HCT116 (cell line): Measurements from ENCODE around the gene AP1B1. TPM values are rescaled to one million over a fixed set of nuclear protein-coding genes. Genes with fewer than 3 reads are reported as not detected.

Source experiments
- ATAC-seq: fragments of 200-7000 bp; cut with Tn5 transposase; 2 replicates; pipeline ENCODE4 v1.9.1; 2020; ENCODE audit warnings: mild to moderate bottlenecking, moderate library complexity
- BruUV-seq: library from RNA; stranded (reverse); fragments of 400-500 nt; replicated peaks from 2 replicates; lab custom pipeline; 2021; lab: Mats Ljungman, UMichigan
- CTCF ChIA-PET: fragments of 300-600 bp; sonication (Branson Sonifier 250); formaldehyde crosslinking; loops from one replicate; lab custom pipeline; 2021; ENCODE audit warnings: antibody characterized with exemption; lab: Charles Lee
- POLR2A ChIA-PET: fragments of 300-600, 350-600 bp; sonication (Branson Sonifier 250); formaldehyde crosslinking; loops from one replicate; lab custom pipeline; 2021; ENCODE audit warnings: antibody characterized with exemption; lab: Charles Lee
- RAD21 ChIA-PET, 2 experiments: fragments of 300-600 bp; sonication (Branson Sonifier 250); formaldehyde crosslinking; loops; one replicate each; lab custom pipeline; 2023; ENCODE audit warnings: low total read pairs in 2 of 2; ENCODE audit not compliant: uncharacterized antibody in 2 of 2, unreplicated experiment in 2 of 2, low non-redundant PET in 1 of 2; lab: Charles Lee
- DNase-seq: peaks from one replicate; pipeline ENCODE4 v3.0.0-alpha.2; 2010; ENCODE audit warnings: low read depth, low spot score
- H2AFZ ChIP-seq: fragments of 200-600 bp; shearing (Covaris generic), sonication (generic); 2 replicates; pipeline ENCODE4 v1.6.1; 2017; ENCODE audit warnings: low read depth, mixed run types, mixed read lengths, antibody characterized with exemption, low read length; ENCODE audit not compliant: poor library complexity, severe bottlenecking
- H3K27ac ChIP-seq: 2 replicates; pipeline ENCODE4 v1.5.1; 2012; ENCODE audit warnings: low read depth, low read length
- H3K27me3 ChIP-seq: fragments of 200-600 bp; sonication (generic); 2 replicates; pipeline ENCODE4 v1.6.1; 2016; ENCODE audit warnings: mixed run types, low read length, mixed read lengths; ENCODE audit not compliant: insufficient read depth
- H3K36me3 ChIP-seq, 2 experiments: fragments of 200-500 bp in 1 of 2; fragments of 200-600 bp in 1 of 2; sonication (Bioruptor generic) in 1 of 2; sonication (generic) in 1 of 2; 2 replicates each; pipeline versions ENCODE4 v1.5.1 to v1.6.1; 2014 to 2016; ENCODE audit warnings: low read length in 2 of 2, inconsistent platforms in 1 of 2, mixed read lengths in 1 of 2, mixed run types in 1 of 2; ENCODE audit not compliant: insufficient read depth in 2 of 2, control insufficient read depth in 1 of 2
- H3K4me1 ChIP-seq, 2 experiments: fragments of 200-600 bp in 1 of 2; sonication (generic) in 1 of 2; 2 replicates each; pipeline versions ENCODE4 v1.5.1 to v1.6.1; 2012 to 2017; ENCODE audit warnings: low read length in 2 of 2, inconsistent platforms in 1 of 2, mild to moderate bottlenecking in 1 of 2, mixed read lengths in 1 of 2, mixed run types in 1 of 2, moderate library complexity in 1 of 2; ENCODE audit not compliant: insufficient read depth in 2 of 2, control insufficient read depth in 1 of 2
- H3K4me2 ChIP-seq: fragments of 200-600 bp; sonication (generic); 2 replicates; pipeline ENCODE4 v1.6.1; 2017; ENCODE audit warnings: mixed run types, low read length, mixed read lengths
- H3K4me3 ChIP-seq, 2 experiments: fragments of 200-600 bp in 1 of 2; sonication (generic) in 1 of 2; replicated peaks in 1 of 2; 2 replicates each; pipeline ENCODE4 v1.5.1; 2011 to 2016; ENCODE audit warnings: low read length in 2 of 2, control low read depth in 1 of 2, low read depth in 1 of 2, mild to moderate bottlenecking in 1 of 2, mixed read lengths in 1 of 2, mixed run types in 1 of 2
- H3K79me2 ChIP-seq: fragments of 200-600 bp; sonication (generic); 2 replicates; pipeline ENCODE4 v1.6.1; 2017; ENCODE audit warnings: mild to moderate bottlenecking, mixed run types, low read length, moderate library complexity, mixed read lengths; ENCODE audit not compliant: insufficient read depth
- H3K9ac ChIP-seq: fragments of 200-600 bp; sonication (generic); 2 replicates; pipeline ENCODE4 v1.6.1; 2016; ENCODE audit warnings: low read length, mixed read lengths
- H3K9me2 ChIP-seq: fragments of 200-600 bp; sonication (generic), shearing (Covaris generic); 2 replicates; pipeline ENCODE4 v1.6.1; 2017; ENCODE audit warnings: mixed run types, mild to moderate bottlenecking, moderate library complexity; ENCODE audit not compliant: insufficient read depth
- H3K9me3 ChIP-seq, 2 experiments: fragments of 200-500 bp in 1 of 2; fragments of 200-600 bp in 1 of 2; sonication (Bioruptor generic) in 1 of 2; sonication (generic) in 1 of 2; 2 replicates each; pipeline ENCODE4 v1.6.1; 2014 to 2017; ENCODE audit warnings: low read length in 2 of 2, mixed read lengths in 2 of 2, inconsistent platforms in 1 of 2, low read depth in 1 of 2, mild to moderate bottlenecking in 1 of 2, mixed run types in 1 of 2, moderate library complexity in 1 of 2; ENCODE audit not compliant: control insufficient read depth in 1 of 2, insufficient read depth in 1 of 2
- H4K20me1 ChIP-seq: fragments of 200-600 bp; sonication (generic), shearing (Covaris generic); 2 replicates; pipeline ENCODE4 v1.6.1; 2017; ENCODE audit warnings: mixed run types, mild to moderate bottlenecking, moderate library complexity; ENCODE audit not compliant: insufficient read depth
- CBX3 ChIP-seq: IDR thresholded peaks from 2 replicates; pipeline ENCODE4 v1.6.1; 2012; ENCODE audit warnings: low read depth
- CEBPB ChIP-seq: IDR thresholded peaks from 2 replicates; pipeline ENCODE4 v1.6.1; 2012; ENCODE audit warnings: low read depth
- EGR1 ChIP-seq: IDR thresholded peaks from 2 replicates; pipeline ENCODE4 v1.6.1; 2012; ENCODE audit warnings: low read depth
- EZH2 ChIP-seq: fragments of 200-600 bp; sonication (generic); IDR thresholded peaks from 2 replicates; pipeline ENCODE4 v1.6.1; 2017; ENCODE audit warnings: antibody characterized with exemption, mixed run types
- MAX ChIP-seq: IDR thresholded peaks from 2 replicates; pipeline ENCODE4 v1.6.1; 2012
- POLR2AphosphoS5 ChIP-seq: IDR thresholded peaks from 2 replicates; pipeline ENCODE4 v1.6.1; 2011; ENCODE audit warnings: mild to moderate bottlenecking, low read depth, low read length, moderate library complexity
- REST ChIP-seq: IDR thresholded peaks from 2 replicates; pipeline ENCODE4 v1.6.1; 2012; ENCODE audit warnings: low read depth
- SIN3A ChIP-seq: IDR thresholded peaks from 2 replicates; pipeline ENCODE4 v1.6.1; 2012; ENCODE audit warnings: low read depth
- SRF ChIP-seq: IDR thresholded peaks from 2 replicates; pipeline ENCODE4 v1.6.1; 2012; ENCODE audit warnings: low read depth
- TCF7L2 ChIP-seq: IDR thresholded peaks from 2 replicates; pipeline ENCODE4 v1.7.0; 2011; ENCODE audit warnings: borderline replicate concordance, inconsistent platforms; ENCODE audit not compliant: insufficient read depth, insufficient read length; ENCODE audit errors: extremely low read depth
- YY1 ChIP-seq: IDR thresholded peaks from 2 replicates; pipeline ENCODE4 v1.6.1; 2011; ENCODE audit warnings: low read length, low read depth, moderate library complexity, mild to moderate bottlenecking; ENCODE audit not compliant: insufficient replicate concordance; ENCODE audit errors: extremely low read depth
- ZBTB33 ChIP-seq: IDR thresholded peaks from 2 replicates; pipeline ENCODE4 v1.6.1; 2011; ENCODE audit warnings: mild to moderate bottlenecking, low read length, moderate library complexity; ENCODE audit not compliant: insufficient replicate concordance; ENCODE audit errors: extremely low read depth
- ZFX ChIP-seq: fragments of 450-650 bp; IDR thresholded peaks from 2 replicates; pipeline ENCODE4 v1.6.1; 2017
- ZNF274 ChIP-seq: fragments of 200-500 bp; sonication (Bioruptor generic); IDR thresholded peaks from 2 replicates; pipeline ENCODE4 v1.6.1; 2014; ENCODE audit warnings: mild to moderate bottlenecking, low read depth, low read length, inconsistent platforms
- intact Hi-C: fragments of 100-400 bp; cut with micrococcal nuclease; formaldehyde crosslinking; loops from 2 replicates; pipeline ENCODE4 v1.10.0; 2022
- total RNA-seq: library from RNA; stranded (reverse); gene quantifications from one replicate; pipeline ENCODE4 v1.2.1, GENCODE V29; 2021; ENCODE audit not compliant: unreplicated experiment
- TF ChIP-seq, protein P1 (sequence below), 3 experiments: fragments of 200-600 bp in 1 of 3; sonication (generic) in 1 of 3; IDR thresholded peaks in 2 of 3; conservative IDR thresholded peaks in 1 of 3; 2 replicates each; pipeline ENCODE4 v1.5.1; 2012 to 2017; ENCODE audit warnings: low read depth in 2 of 3, low read length in 2 of 3, antibody characterized with exemption in 1 of 3, borderline replicate concordance in 1 of 3, control low read depth in 1 of 3, mild to moderate bottlenecking in 1 of 3, mixed read lengths in 1 of 3, mixed run types in 1 of 3, moderate library complexity in 1 of 3; ENCODE audit not compliant: insufficient read depth in 1 of 3

Gene AP1B1
- total RNA-seq, 1 experiment from 2014 or later: 60.4 TPM

DNA sequence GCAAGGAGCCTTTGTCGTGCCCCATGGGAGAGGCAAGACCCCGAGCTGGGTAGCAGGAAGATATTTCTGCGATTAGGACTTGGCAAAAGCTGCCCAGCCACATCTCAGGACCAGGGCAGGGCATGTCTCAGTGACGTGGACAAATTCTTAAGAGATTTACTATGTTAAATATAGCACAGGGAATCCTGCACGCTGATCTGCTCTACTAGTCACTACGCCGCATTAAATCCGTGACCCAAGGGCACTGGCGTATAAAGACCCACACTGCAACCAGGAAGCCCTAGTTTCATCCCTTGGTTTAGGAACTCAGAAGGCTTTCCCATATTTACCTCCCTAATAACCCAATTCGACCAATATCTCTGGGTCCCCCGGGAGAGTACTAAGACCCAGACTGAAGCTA, 35.1 kb downstream of the AP1B1 start (continued):
- TF ChIP-seq ZBTB33 (no peak), TCF7L2 (no peak), ZNF274 (no peak), POLR2AphosphoS5 (no peak), SIN3A (no peak)
- TF ChIP-seq, all 23 proteins: peak for 0

DNA sequence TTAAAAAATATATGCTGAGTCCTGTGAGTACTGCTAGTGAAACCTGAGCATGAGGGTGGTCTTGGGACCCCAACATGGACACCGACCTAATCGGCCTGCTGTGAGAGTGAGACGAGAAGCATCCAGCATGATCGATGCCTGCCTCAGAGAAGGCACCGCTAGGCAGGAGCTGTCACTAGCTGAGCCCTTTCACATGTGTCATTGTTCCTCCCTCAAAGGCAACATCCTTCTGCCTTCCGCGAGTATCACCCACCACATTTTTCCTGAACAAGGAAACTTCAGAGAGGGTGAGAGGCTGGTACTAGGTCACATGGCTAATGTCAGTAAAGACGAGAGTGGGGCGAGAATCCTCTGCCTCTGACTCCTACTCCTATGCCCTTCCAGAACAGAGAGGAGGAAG, 35.6 kb downstream of the AP1B1 start:
- no TSS peak for BruUV-seq
- H2AFZ ChIP-seq: no peak overlapping the region
- no peak overlapping the region for H3K4me3 ChIP-seq
- no peaks in the 10 kb centered on the region for H3K27me3 ChIP-seq
- ChIA-PET RAD21 (no interaction called here), POLR2A (no interaction called here), CTCF (no interaction called here)
- ATAC-seq (no peak), DNase-seq (no peak)
- no peaks in the 10 kb centered on the region for H3K79me2 ChIP-seq
- intact Hi-C loops: no loop called here
- no peak overlapping the region for H3K9ac ChIP-seq
- no peak overlapping the region for H3K27ac ChIP-seq
- H3K36me3 ChIP-seq: peaks cover 13 to 34% of the 10 kb centered on the region in 2 experiments; a peak in 3 of 4 replicates
- H3K9me3 ChIP-seq: no peaks in the 10 kb centered on the region
- H3K4me1 ChIP-seq: peaks cover 0 to 3% of the 10 kb centered on the region in 2 experiments; a peak in 1 of 4 replicates
- H3K9me2 ChIP-seq: no peaks in the 10 kb centered on the region
- H3K4me2 ChIP-seq: no peak overlapping the region
- no peaks in the 10 kb centered on the region for H4K20me1 ChIP-seq
- TF ChIP-seq, protein P1, sequence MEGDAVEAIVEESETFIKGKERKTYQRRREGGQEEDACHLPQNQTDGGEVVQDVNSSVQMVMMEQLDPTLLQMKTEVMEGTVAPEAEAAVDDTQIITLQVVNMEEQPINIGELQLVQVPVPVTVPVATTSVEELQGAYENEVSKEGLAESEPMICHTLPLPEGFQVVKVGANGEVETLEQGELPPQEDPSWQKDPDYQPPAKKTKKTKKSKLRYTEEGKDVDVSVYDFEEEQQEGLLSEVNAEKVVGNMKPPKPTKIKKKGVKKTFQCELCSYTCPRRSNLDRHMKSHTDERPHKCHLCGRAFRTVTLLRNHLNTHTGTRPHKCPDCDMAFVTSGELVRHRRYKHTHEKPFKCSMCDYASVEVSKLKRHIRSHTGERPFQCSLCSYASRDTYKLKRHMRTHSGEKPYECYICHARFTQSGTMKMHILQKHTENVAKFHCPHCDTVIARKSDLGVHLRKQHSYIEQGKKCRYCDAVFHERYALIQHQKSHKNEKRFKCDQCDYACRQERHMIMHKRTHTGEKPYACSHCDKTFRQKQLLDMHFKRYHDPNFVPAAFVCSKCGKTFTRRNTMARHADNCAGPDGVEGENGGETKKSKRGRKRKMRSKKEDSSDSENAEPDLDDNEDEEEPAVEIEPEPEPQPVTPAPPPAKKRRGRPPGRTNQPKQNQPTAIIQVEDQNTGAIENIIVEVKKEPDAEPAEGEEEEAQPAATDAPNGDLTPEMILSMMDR (IDR thresholded peaks at IDR 0.05 in 2 of 3, conservative IDR thresholded peaks at IDR 0.05 in 1 of 3; ENCODE audit: borderline replicate concordance in 1 of 3, insufficient read depth in 1 of 3, low read depth in 2 of 3, low read length in 2 of 3): no peak
- no peak for TF ChIP-seq SRF
- TF ChIP-seq REST: no peak
- TF ChIP-seq EGR1: no peak
- TF ChIP-seq MAX: no peak
- TF ChIP-seq EZH2: no peak
- no peak for TF ChIP-seq SIN3A
- no peak for TF ChIP-seq CEBPB
- TF ChIP-seq CBX3: no peak
- TF ChIP-seq TCF7L2: no peak
- TF ChIP-seq ZFX: no peak
- TF ChIP-seq YY1: no peak
